Measurements from ENCODE around the gene RASAL3. TPM values are rescaled to one million over a fixed set of nuclear protein-coding genes. Genes with fewer than 3 reads are reported as not detected.

The RASAL3 gene
- total and polyA plus RNA-seq, 9 donors: 0.61 to 2.6 (median 1.4) TPM

DNA sequence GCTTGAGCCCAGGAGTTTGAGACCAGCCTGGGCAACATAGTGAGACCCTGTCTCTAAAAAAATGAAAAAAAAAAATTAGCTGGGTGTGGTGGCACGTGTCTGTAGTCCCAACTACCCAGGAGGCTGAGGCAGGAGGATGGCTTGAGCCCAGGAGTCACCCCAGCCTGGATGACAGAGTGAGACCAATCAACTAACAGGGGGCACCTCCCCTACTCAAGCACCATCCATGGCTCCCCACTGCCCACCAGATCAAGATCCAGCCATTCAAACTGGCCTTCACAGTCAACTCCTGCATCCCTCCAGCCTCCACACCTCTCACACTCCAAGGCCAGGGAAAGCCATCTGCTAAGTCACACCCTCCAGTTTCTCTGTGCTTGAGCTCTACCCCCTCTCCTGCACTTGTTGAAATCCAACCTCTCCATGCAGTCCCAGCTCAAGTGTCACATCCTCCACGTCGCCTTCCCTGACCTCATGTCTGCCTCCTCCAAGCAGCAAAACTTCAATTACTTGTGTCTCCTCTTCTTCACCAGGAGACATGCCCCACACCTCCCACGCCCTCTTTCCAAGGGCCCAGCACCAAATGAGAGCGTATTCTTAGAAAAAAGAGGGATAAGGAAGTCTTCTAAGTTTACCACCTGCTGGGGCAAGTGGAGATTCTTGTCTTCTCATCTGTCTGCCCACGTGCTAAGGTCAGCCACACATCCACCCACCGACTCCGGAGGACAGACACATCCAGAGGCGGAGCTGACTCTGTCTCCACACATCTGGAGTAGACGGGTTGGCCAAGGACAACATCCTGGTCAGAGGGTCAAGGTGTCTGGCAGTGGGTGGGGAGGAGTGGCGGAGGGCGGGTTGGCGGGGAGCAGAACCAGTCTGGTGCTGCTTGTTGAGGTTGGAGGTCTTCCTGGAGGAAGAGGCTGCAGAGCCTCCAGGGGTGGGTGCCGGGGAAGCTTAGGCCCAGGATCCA is 43.0 kb upstream of the RASAL3 start:
- intact Hi-C loops (cut with DNase I): no loop called here
- TF ChIP-seq POLR2A (IDR thresholded peaks at IDR 0.05): no peak
- TF ChIP-seq EP300 (IDR thresholded peaks at IDR 0.05): no peak
- TF ChIP-seq, protein P1, sequence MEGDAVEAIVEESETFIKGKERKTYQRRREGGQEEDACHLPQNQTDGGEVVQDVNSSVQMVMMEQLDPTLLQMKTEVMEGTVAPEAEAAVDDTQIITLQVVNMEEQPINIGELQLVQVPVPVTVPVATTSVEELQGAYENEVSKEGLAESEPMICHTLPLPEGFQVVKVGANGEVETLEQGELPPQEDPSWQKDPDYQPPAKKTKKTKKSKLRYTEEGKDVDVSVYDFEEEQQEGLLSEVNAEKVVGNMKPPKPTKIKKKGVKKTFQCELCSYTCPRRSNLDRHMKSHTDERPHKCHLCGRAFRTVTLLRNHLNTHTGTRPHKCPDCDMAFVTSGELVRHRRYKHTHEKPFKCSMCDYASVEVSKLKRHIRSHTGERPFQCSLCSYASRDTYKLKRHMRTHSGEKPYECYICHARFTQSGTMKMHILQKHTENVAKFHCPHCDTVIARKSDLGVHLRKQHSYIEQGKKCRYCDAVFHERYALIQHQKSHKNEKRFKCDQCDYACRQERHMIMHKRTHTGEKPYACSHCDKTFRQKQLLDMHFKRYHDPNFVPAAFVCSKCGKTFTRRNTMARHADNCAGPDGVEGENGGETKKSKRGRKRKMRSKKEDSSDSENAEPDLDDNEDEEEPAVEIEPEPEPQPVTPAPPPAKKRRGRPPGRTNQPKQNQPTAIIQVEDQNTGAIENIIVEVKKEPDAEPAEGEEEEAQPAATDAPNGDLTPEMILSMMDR (IDR thresholded peaks at IDR 0.05): no peak
- H3K27ac ChIP-seq: no peak overlapping the region
- DNase-seq: no peak
- H3K36me3 ChIP-seq: no peaks in the 10 kb centered on the region
- no peaks in the 10 kb centered on the region for H3K4me1 ChIP-seq (ENCODE audit: insufficient read depth)
- H3K27me3 ChIP-seq: no peaks in the 10 kb centered on the region
- 26 to 43% (median 29%) methylated on average over 14 of the region's 14 CpGs for WGBS, 3 donors
- H3K9me3 ChIP-seq: no peaks in the 10 kb centered on the region
- no peak overlapping the region for H3K4me3 ChIP-seq

DNA sequence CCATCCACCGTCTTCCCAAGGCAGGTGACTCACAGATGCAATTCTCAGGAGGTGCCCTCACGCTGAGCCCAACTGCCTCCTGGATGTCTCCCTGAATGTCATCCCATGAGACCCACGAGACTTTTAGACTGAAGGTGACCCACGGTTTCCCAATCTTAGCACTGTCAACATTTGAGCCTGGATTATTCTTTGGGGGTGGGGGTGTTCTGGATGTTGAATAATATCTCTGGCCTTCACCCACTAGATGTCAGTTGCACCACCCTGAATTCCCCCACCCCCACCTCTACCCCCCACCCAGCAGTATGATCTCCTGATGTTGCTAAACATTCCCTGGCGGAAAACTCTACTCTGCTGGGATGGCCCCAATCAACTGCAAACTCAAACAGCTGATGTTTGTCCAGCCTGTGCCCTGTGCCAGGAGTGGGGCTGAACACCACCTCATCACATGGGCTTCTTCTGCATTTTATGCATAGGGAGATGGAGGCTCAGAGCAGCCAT is 41.8 kb upstream of the RASAL3 start:
- Histone ChIP-seq H3K9me3 (no peaks in the 10 kb centered on the region), H3K4me1 (ENCODE audit: insufficient read depth) (no peaks in the 10 kb centered on the region), H3K27ac (no peak overlapping the region), H3K36me3 (no peaks in the 10 kb centered on the region), H3K4me3 (no peak overlapping the region), H3K27me3 (no peaks in the 10 kb centered on the region)
- intact Hi-C loops (cut with DNase I): no loop called here
- no peak for DNase-seq
- TF ChIP-seq POLR2A (IDR thresholded peaks at IDR 0.05) (no peak), EP300 (IDR thresholded peaks at IDR 0.05) (no peak)
- TF ChIP-seq, protein P1 (IDR thresholded peaks at IDR 0.05): no peak
- 56 to 80% (median 59%) methylated on average over 5 of the region's 5 CpGs for WGBS, 3 donors

DNA sequence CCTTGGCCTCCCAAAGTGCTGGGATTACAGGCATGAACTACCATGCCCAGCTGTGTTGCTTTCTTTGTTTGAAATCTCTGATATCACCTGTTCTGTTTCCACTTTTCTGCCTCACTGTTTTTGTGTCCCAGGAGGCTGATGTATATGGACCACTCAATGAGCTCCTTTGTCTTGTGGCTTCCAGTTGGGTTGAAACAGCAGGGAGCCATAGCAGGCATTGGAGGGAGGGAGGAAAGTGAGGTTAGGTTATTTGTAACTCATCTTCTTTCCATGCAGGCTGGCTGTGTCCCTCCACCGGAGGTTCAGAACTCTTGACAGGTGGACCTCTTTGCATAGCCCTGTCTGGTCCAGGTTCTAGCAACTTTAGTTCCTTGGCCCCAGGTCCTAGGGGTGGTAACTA is 37.9 kb upstream of the RASAL3 start:
- WGBS, 3 donors: 52 to 72% (median 64%) methylated on average over 1 of the region's 1 CpG
- no peak for DNase-seq
- Histone ChIP-seq H3K27me3 (no peaks in the 10 kb centered on the region), H3K36me3 (no peaks in the 10 kb centered on the region), H3K4me1 (ENCODE audit: insufficient read depth) (no peaks in the 10 kb centered on the region), H3K4me3 (no peak overlapping the region), H3K9me3 (no peaks in the 10 kb centered on the region), H3K27ac (no peak overlapping the region)
- TF ChIP-seq POLR2A (IDR thresholded peaks at IDR 0.05) (no peak), EP300 (IDR thresholded peaks at IDR 0.05) (no peak)
- TF ChIP-seq, protein P1 (IDR thresholded peaks at IDR 0.05): no peak
- intact Hi-C loops (cut with DNase I): no loop called here

DNA sequence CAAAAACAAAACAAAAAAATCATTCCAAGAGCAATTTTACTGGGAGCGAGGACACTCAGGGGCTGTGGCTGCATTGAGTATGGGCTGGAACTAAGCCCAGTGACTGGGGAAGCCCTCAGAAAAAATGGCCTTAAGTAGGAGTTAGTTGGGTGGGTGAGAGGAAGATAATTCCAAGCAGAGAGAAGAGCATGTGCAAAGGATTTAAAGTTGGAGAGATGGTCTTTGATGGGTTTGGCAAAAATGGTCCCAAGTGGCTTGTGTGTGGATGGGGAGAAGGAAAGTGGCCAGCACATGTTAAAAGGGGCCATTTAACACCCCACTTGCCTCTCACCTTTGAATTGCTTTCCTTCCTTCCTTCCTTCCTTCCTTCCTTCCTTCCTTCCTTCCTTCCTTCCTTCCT is 37.3 kb upstream of the RASAL3 start:
- no peaks in the 10 kb centered on the region for H3K27me3 ChIP-seq
- H3K27ac ChIP-seq: no peak overlapping the region
- no peak overlapping the region for H3K4me3 ChIP-seq
- intact Hi-C loops (cut with DNase I): no loop called here
- H3K9me3 ChIP-seq: no peaks in the 10 kb centered on the region
- no peaks in the 10 kb centered on the region for H3K4me1 ChIP-seq (ENCODE audit: insufficient read depth)
- no peak for TF ChIP-seq POLR2A (IDR thresholded peaks at IDR 0.05)
- TF ChIP-seq EP300 (IDR thresholded peaks at IDR 0.05): no peak
- TF ChIP-seq, protein P1 (IDR thresholded peaks at IDR 0.05): no peak
- no peak for DNase-seq
- H3K36me3 ChIP-seq: no peaks in the 10 kb centered on the region
- WGBS, 3 donors: 14 to 26% (median 17%) methylated on average over 1 of the region's 1 CpG

All from ovary (tissue), 9 donors.